Measurements from ENCODE around the gene SUSD4.

Gene SUSD4

DNA sequence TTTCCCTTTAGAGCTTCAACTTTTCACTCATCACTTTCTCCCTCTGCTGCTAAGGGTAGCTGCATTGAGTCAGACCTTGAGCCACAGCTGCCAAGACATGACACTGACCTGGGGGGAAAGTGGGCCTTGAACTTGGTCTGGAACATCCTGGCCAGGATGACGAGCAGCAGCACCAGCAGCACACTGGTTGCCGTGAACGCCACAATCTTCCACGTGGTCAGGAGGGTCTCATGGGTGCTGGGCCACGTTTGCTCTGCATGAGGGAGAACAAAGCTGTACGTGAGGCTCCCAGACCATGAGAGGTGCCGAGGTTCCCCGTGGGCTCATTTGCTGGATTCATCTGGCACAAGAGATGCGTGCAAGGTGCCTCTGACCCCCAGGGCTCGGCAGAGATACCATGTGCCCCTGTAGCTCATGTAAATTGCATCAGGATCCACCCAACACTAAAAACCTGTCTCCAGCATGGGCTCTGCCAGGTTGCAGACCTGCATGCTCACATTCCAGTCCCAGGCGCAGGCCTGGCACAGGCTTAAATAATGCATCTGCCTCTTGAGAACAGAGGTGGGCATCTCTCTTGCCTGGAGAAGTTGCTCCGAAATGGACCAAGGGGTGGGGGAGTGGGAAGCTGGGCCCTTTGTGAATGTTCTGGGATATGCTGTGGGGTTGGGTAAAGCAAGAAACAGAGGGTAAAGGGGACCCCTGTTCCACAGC, 136.3 kb downstream of the SUSD4 start:
- no peak for DNase-seq

DNA sequence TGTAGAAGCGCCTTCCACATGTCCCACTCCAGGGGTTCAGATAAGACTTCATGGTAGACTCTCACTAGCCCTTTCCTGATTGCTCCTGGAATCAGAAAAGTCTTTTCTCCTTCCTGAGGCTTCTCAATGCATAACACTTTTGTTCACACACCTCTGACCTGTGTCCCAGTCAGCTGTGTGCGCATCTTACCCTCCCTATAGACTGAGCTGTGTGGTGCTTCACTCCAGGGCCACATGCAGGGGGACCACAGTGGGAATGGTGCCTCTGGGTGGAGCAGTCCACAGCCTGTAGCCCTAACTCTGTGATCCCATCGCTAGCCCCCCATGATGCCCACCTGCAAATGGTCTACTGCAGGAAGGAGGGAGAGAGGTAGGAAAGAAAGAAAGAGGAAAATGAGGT, 136.9 kb downstream of the SUSD4 start:
- DNase-seq, result no peak

DNA sequence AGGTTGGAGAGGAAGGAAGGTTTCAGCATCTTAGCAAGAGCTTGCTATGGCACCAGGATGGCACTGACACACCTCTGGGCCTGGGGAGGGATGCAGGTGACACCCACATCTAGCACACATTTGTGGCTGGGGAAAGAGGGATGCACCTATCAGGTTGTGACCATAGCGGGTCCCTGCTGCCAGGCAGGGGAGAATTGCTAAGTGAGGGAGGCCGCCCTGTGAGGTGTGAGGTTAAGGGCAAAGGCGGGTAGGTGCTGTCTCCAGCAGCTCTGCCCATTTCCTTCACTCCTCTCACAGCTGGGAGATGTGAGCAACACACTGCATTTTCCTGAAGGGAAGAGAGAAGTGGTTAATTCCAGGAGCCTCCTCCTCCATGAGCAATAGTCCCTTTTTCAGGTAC, 137.7 kb downstream of the SUSD4 start:
- DNase-seq, result no peak

GRCh38 chr1:223225481-223225880, 138.5 kb downstream of the SUSD4 start:
- no peak for DNase-seq

DNA sequence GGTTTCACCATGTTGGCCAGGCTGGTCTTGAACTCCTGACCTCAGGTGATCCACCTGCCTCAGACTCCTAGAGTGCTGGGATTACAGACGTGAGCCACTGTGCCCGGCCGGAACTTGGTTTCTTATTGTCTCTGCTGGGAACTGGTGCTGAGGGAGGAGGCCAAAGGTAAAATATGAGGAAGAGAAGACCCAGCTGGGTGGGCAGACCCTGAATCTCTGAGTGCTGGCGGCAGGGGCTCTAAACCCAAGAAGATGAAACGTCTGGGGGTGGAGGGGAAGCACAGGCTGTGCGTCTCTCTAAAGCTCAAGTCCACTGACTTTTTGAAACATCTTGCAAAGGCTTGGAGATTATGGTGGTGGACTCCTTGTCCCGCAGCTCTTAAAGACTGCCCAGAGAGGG, 138.9 kb downstream of the SUSD4 start:
- DNase-seq, result no peak

DNA sequence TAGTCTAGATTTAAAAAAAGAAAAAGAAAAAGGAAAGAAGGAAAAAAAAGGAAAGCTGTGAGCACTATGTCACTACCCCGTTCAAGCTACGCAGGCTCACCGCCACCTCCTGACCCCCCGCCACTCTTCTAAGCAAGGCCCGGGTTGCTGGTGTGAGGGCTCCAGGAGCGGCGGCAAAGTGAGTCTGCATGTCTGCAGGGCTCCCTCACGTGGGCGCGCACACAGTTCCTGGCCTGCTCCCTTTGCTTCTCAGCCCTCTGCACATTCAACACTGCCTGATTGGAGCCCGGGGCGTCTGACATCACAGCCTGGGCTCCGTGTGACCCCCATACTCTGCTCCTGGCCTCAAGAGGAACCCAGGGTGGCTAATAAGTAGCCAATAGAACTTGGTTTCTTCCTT, 139.5 kb downstream of the SUSD4 start:
- no peak for DNase-seq

GRCh38 chr1:223223091-223223995, 140.6 kb downstream of the SUSD4 start:
- no peak for DNase-seq

DNA sequence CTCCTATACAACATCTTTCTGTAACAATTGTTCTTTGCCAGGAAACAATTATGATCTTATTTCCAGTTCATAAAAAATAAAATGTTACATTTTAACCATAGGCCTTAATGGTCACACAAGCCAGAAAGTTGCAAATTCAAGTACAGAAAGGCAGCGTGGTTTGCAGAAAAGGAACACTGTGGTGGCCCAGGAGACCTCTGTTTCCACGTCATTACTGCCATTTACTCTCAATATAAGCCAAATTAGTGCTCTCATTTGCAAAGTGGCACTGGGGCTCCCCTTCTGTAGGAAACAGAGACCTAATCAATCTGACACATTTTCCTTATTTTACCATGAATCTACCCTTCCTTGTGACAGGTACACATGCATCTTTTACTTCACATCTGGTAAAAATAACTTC, 141.6 kb downstream of the SUSD4 start:
- no peak for DNase-seq

- DNase-seq, result no peak
These were observed 142.3 kb downstream of the SUSD4 start for GRCh38 chr1:223221686-223222085.

GRCh38 chr1:223219846-223220610, 143.9 kb downstream of the SUSD4 start:
- no peak for DNase-seq

GRCh38 chr1:223219318-223219635, 144.7 kb downstream of the SUSD4 start:
- no peak for DNase-seq

DNA sequence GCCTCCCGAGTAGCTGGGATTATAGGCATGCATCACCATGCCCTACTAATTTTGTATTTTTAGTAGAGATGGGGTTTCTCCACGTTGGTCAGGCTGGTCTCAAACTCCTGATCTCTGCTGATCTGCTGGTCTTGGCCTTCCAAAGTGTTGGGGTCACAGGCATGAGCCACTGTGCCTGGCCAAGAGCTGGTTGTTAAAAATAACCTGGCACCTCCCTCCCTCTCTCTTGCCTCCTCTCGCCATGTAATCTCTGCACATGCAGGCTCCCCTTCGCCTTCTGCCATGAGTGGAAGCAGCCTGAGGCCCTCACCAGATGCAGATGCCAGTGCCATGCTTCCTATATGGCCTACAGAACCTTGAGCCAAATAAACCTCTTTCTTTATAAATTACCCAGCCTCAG, 146.2 kb downstream of the SUSD4 start:
- no peak for DNase-seq

DNA sequence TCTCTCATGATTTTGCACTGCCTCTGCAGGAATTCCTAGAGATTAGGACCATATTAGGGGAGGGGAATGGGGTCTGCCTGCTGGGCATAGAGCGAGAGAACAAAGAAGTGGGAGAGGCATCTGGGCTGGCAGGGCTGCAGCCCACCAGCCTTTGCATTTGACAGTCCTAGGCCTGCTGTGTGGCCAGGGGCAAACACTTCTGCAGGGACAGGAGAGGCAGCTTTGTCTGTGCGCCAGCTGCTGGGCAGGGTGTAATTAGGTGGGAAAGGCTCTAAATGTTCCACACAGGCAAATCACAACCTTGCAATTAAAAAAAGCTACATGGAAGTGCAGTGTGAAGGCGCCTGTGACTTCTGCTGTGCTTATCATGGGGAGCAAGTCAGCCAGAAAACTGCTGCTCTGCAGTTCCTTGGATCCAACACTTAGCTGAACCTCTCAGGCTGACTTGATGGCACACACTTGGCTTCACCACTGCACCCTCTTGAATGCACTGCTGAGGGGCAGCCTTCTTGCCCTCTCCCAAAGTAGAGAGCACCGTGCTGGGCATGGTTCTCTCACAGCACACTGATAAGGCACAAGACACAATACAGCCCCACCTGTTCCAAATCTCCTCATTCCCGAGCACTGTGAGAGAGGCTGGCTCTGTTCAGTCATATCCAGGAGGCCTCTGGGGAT, 147.3 kb downstream of the SUSD4 start:
- no peak for DNase-seq

DNA sequence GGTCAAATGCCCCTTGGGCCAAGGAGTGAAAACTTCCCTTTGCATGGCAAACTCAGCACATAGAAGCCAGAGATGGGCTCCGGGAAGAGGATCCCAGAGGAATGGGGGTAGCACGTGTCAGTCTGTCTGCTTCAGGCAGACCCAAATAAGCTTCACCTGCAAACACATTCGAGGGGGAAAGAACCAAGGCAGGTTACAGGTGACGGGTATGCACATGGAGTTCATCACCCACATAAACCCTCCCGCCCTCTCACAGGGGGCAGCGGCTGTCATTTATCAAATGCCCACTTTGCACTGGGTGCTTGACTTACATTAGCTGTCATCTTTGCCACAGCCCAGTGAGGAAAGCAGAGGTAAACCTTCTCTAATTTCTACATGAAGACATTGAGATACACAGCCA, 147.9 kb downstream of the SUSD4 start:
- DNase-seq, result no peak

DNA sequence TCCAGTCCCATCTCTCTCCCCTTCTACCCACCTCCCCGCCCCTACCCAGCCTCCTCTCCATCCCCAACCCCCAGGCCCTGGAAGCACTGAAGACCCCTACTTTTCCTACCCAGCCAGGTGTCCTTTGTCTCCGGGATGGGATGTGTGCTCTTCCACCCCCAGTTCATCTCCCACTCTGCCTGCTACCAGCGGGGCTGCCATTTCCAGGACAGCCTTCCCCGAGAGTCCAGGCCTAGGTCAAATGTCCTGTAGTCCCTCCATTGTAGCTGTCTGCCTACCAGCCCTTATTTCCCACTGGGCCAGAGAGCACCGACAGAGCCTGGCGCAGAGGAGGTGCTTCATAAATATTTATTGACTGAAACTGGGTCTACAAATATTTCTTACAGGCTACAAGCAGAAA, 148.9 kb downstream of the SUSD4 start:
- DNase-seq, result no peak

- no peak for DNase-seq
These were observed 149.6 kb downstream of the SUSD4 start for GRCh38 chr1:223214261-223214807.

GRCh38 chr1:223212441-223212840, 151.5 kb downstream of the SUSD4 start:
- DNase-seq, result no peak

DNA sequence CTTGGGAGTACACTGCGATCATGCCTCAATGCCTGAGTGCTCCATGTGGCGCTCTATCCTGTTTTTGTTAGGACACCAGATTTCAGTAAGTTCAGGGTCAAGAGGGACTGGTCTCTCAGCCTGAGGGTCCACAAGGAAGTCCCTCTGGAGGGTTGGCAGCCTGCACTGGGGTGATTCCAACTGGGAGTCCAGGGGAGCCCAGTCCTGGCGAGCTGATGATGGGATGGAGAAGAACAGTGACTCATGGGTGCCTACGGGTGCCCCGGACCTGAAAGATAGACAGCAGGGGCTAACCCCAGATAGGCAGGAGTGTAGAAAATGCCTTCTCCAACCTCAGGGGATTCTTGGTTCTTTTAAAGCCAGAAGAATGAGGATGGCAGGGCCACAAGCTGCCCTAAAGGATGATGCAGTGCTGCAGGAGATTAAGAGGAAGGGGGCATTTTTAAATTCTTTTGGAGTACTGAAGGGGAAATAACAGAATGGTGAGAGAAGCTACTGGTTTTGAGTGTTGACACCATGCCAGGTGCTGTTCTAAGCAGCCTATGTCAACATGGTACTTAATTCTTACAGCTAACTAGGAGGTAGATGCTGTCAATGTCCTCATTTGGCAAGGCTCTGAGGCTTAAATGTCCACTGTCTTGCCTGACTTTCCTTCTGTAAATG, 152.5 kb downstream of the SUSD4 start:
- no peak for DNase-seq

DNA sequence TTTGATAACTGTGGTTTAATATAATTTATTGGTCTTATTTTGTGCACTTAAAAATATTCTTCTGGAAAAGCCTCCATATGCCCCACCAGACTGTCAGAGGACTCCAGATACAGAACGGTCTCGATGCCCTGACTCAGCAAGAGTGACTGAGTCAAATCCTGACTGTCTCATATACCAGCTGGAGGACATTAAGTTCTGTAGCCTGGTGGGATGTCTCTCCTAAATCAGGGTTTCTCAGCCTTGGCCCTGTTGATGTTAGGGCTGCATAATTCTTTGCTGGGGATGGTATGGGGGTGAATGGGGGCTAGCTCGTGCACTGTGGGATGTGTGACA, 153.2 kb downstream of the SUSD4 start:
- DNase-seq, result no peak

DNA sequence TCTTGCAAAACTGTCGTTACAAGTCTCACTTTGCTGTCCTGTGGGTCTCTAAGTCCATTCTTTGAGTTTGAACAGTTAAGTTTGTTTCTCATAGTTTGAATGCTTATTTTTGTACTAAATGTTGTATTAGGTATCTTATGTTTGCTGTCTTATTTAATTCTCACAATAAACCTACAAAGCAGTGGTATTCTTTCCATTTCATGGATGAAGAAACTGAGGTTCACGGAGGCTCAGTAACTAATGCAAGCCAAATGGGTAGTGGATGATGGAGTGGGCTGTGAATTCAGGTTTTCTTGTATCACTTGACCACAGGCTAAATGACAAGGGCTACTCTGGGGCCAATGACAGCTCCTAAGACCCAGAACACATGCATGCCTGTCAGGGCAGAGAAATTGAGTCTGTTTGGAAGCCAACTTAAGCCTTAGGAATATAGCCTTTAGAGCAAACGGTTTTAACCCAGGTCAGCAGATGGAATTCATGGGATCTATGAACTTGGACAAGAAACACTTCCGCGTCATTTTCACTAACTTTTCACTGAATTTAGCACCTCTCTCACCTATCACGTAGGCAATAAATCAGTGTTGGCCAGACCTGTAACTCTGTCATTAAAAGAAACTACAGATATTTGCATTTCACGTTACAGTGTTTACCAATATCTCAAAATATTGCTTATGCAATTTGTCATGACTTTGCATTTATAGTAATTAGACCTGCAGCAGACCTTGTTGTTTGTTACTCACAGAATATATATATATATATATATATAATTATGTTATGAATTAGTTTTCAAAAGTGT, 153.8 kb downstream of the SUSD4 start:
- no peak for DNase-seq

DNA sequence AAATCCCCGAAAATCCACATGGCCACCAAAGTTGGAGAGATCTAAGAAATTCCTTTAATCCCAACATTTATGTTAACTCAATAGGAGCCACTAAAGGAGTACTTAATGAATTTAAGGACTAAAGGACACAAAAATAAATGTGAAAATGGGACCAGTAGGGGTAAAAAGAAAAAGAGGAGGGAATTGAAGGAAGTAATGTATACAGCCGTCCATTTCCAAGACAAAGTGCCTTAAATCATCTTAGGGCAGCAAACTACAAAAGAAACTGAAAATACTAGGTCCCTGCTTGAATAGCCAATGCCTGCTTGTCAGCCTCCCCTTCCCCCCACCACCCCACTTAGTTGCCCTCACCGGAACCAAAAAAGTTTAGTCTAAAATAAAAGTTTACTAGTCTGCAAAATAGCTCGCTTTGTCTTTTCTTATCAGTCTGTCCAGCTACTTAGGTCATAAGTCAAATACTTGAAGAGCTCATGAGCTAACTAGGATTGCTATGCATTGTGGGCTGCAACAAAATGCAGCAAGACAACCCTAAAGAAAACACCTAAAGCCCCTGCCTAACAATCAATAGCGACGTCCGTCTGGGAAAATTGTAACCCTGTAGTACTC, 154.6 kb downstream of the SUSD4 start:
- no peak for DNase-seq
